HepG2 (cell line): ENCODE data around the gene NAPSA. TPM values are rescaled to one million over a fixed set of nuclear protein-coding genes. Genes with fewer than 3 reads are reported as not detected.

Source experiments
- AHR ChIP-seq: IDR thresholded peaks from 2 replicates; pipeline ENCODE4 v1.6.1; 2018; ENCODE audit warnings: missing genetic modification reagents, missing compliant biosample characterization
- ARID3A ChIP-seq: IDR thresholded peaks from 2 replicates; pipeline ENCODE4 v1.6.1; 2012; ENCODE audit warnings: low read depth, low read length, improper control_type of control experiment
- ERF ChIP-seq: IDR thresholded peaks from 2 replicates; pipeline ENCODE4 v1.6.1; 2018; ENCODE audit warnings: missing biosample characterization, missing genetic modification reagents
- GABPB1 ChIP-seq: IDR thresholded peaks from 2 replicates; pipeline ENCODE4 v1.6.1; 2016; ENCODE audit warnings: mild to moderate bottlenecking, missing genetic modification reagents, moderate library complexity, missing compliant biosample characterization
- HNF1B ChIP-seq: sonication (generic); formaldehyde crosslinking; IDR thresholded peaks from 2 replicates; pipeline ENCODE4 v1.5.1; 2020; ENCODE audit warnings: mild to moderate bottlenecking, moderate library complexity, missing genetic modification reagents
- KLF6 ChIP-seq: IDR thresholded peaks from 2 replicates; pipeline ENCODE4 v1.8.0; 2016; ENCODE audit warnings: missing biosample characterization, missing genetic modification reagents
- PAWR ChIP-seq: sonication (generic); formaldehyde crosslinking; IDR thresholded peaks from 2 replicates; pipeline ENCODE4 v1.4.0; 2020; ENCODE audit warnings: missing genetic modification reagents, mild to moderate bottlenecking, borderline replicate concordance
- POLR2AphosphoS5 ChIP-seq: IDR thresholded peaks from 2 replicates; pipeline ENCODE4 v1.6.1; 2012; ENCODE audit warnings: low read depth, low read length
- SAP130 ChIP-seq: IDR thresholded peaks from 2 replicates; pipeline ENCODE4 v1.6.1; 2016; ENCODE audit warnings: low read depth
- SOX13 ChIP-seq, 3 experiments: fragments of 450-650 bp in 1 of 3; sonication (generic) in 1 of 3; formaldehyde crosslinking in 1 of 3; IDR thresholded peaks in 2 of 3; conservative IDR thresholded peaks in 1 of 3; 2 replicates each; pipeline versions ENCODE4 v1.5.0 to v1.6.1; 2016 to 2020; ENCODE audit warnings: antibody characterized with exemption in 1 of 3, mild to moderate bottlenecking in 1 of 3, missing compliant biosample characterization in 1 of 3, missing genetic modification reagents in 1 of 3, moderate library complexity in 1 of 3
- TARDBP ChIP-seq: sonication (generic); formaldehyde crosslinking; IDR thresholded peaks from 2 replicates; pipeline ENCODE4 v1.8.0; 2022; ENCODE audit warnings: mild to moderate bottlenecking, missing genetic modification reagents
- TBX2 ChIP-seq: sonication (generic); formaldehyde crosslinking; IDR thresholded peaks from 2 replicates; pipeline ENCODE4 v1.5.0; 2020; ENCODE audit warnings: missing genetic modification reagents, mild to moderate bottlenecking, borderline replicate concordance
- ZNF18 ChIP-seq: sonication (generic); formaldehyde crosslinking; IDR thresholded peaks from 2 replicates; pipeline ENCODE4 v1.8.0; 2022; ENCODE audit warnings: mild to moderate bottlenecking, missing genetic modification reagents; ENCODE audit not compliant: insufficient replicate concordance
- ZNF180 ChIP-seq: sonication (generic); formaldehyde crosslinking; IDR thresholded peaks from 2 replicates; pipeline ENCODE4 v1.4.0; 2020; ENCODE audit warnings: low read depth, missing genetic modification reagents, borderline replicate concordance
- ZNF331 ChIP-seq: sonication (generic); formaldehyde crosslinking; IDR thresholded peaks from 2 replicates; pipeline ENCODE4 v1.4.0; 2020; ENCODE audit warnings: missing genetic modification reagents
- ZNF713 ChIP-seq: sonication (generic); formaldehyde crosslinking; IDR thresholded peaks from 2 replicates; pipeline ENCODE4 v1.4.0; 2020; ENCODE audit warnings: mild to moderate bottlenecking, missing genetic modification reagents
- ZNF83 ChIP-seq: sonication (generic); formaldehyde crosslinking; IDR thresholded peaks from 2 replicates; pipeline ENCODE4 v1.4.0; 2020; ENCODE audit warnings: missing genetic modification reagents, mild to moderate bottlenecking, borderline replicate concordance
- ZSCAN29 ChIP-seq: sonication (generic); formaldehyde crosslinking; conservative IDR thresholded peaks from 2 replicates; pipeline ENCODE4 v1.4.0; 2020; ENCODE audit warnings: mild to moderate bottlenecking, missing genetic modification reagents
- ZZZ3 ChIP-seq: sonication (generic); formaldehyde crosslinking; IDR thresholded peaks from 2 replicates; pipeline ENCODE4 v1.4.0; 2020; ENCODE audit warnings: missing genetic modification reagents, mild to moderate bottlenecking, borderline replicate concordance
- polyA plus RNA-seq, 8 experiments: library from polyadenylated mRNA; depleted of rRNA in 3 of 8; stranded (reverse) in 7 of 8; unstranded in 1 of 8; fragments of >200 nt; fragmentation: Illumina TruSeq in 4 of 8; extraction: Trizol in 4 of 8; gene quantifications; 2 replicates each; pipeline versions ENCODE4 v1.2.1 to v1.2.3, GENCODE V29; 2011 to 2016; ENCODE audit warnings: low read depth in 4 of 8, missing spikeins in 1 of 8, mixed read lengths in 1 of 8; ENCODE audit not compliant: insufficient read depth in 1 of 8
- total RNA-seq, 5 experiments: library from RNA; depleted of rRNA; stranded (reverse); fragments of >200 nt; fragmentation: Illumina TruSeq; extraction: Trizol; gene quantifications; 2 replicates each; pipeline ENCODE4 v1.2.3, GENCODE V29; 2016; ENCODE audit warnings: low read depth in 1 of 5
- TF ChIP-seq, protein P1 (sequence below): sonication (generic); formaldehyde crosslinking; IDR thresholded peaks from 2 replicates; pipeline ENCODE4 v1.5.1; 2020; ENCODE audit warnings: mild to moderate bottlenecking, missing genetic modification reagents, moderate library complexity
- TF ChIP-seq, protein P2 (sequence below): IDR thresholded peaks from 2 replicates; pipeline ENCODE4 v1.6.1; 2016; ENCODE audit warnings: missing genetic modification reagents, missing compliant biosample characterization

Gene NAPSA
- total and polyA plus RNA-seq, 2 of the 13 experiments (the other 11 are each of a cell fraction or from before 2014, with no cell fraction given): not detected

DNA sequence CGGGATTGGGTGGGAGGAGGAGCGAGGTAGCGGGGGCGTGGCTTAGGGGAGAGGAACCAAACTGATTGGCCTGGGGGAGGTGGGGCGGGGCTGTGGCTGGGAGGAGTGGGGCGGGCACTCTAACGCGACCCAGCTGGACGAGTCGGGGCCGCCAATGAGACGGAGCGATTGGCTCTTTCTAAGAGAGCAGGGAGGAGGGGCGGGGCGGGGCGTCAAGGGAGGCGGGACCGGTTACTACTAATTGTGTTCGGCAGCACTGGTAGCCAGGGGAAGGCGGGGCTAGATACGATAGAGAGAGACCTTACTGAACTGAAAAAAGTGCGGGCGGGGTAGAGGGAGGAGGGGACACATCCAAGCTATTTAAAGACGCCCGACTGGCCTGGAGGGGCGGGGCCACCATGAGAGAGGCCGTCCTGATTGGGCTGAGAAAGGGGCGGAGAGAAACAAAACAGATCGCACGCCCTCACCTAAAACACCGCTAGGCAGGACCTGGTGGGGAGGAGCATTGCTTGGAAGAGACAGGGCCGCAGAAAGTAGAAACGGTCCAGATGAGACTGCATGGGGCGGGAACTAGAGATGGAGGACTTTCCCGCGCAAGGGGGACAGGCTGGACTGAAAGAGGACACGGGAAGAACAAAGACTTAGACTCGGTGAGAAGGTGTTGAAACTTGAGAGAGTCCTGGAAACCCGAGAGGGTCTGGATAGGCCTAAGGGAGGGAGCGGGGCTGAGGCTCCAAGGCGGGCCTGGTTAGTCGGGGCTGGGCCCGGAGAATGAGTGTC lies 36.1 kb downstream of the NAPSA start, which contains the start of gene KCNC3 (continued):
- TF ChIP-seq ARID3A (peak; percentile 43; the same call in 1 of the 2 replicates), ZNF83 (CRISPR knock-in tag) (0 out of 2 replicates have a peak, but pooled peaks have one; percentile 30), ZNF180 (CRISPR knock-in tag) (no peak), HNF1B (CRISPR knock-in tag) (peak; percentile 42; the same call in 1 of the 2 replicates), POLR2AphosphoS5 (peak; percentile 82), TBX2 (CRISPR knock-in tag) (peak; percentile 51; the same call in 1 of the 2 replicates), ERF (peak; percentile 42; the same call in 1 of the 2 replicates), PAWR (no peak), TARDBP (CRISPR knock-in tag) (0 out of 2 replicates have a peak, but pooled peaks have one; percentile 57), KLF6 (CRISPR knock-in tag) (0 out of 2 replicates have a peak, but pooled peaks have one; percentile 15), ZNF331 (CRISPR knock-in tag) (peak; percentile 31; the same call in 1 of the 2 replicates), GABPB1 (peak; percentile 18; the same call in 1 of the 2 replicates), ZNF18 (CRISPR knock-in tag) (peak; percentile 1), ZNF713 (CRISPR knock-in tag) (peak; percentile 54; the same call in 1 of the 2 replicates), ZZZ3 (CRISPR knock-in tag) (no peak), AHR (CRISPR knock-in tag) (no peak), ZSCAN29 (CRISPR knock-in tag) (no peak), SOX13 (IDR thresholded peaks at IDR 0.05) (no peak), SOX13 (CRISPR knock-in tag; conservative IDR thresholded peaks at IDR 0.05 in 1 of 2, IDR thresholded peaks at IDR 0.05 in 1 of 2) (0 out of 4 replicates have a peak, but pooled peaks of 1 of the 2 experiments have one; percentile 5), SAP130 (CRISPR knock-in tag) (peak; percentile 89)
- TF ChIP-seq, protein P1, sequence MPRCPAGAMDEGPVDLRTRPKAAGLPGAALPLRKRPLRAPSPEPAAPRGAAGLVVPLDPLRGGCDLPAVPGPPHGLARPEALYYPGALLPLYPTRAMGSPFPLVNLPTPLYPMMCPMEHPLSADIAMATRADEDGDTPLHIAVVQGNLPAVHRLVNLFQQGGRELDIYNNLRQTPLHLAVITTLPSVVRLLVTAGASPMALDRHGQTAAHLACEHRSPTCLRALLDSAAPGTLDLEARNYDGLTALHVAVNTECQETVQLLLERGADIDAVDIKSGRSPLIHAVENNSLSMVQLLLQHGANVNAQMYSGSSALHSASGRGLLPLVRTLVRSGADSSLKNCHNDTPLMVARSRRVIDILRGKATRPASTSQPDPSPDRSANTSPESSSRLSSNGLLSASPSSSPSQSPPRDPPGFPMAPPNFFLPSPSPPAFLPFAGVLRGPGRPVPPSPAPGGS: 0 out of 2 replicates have a peak, but pooled peaks have one; percentile 63
- TF ChIP-seq, protein P2, sequence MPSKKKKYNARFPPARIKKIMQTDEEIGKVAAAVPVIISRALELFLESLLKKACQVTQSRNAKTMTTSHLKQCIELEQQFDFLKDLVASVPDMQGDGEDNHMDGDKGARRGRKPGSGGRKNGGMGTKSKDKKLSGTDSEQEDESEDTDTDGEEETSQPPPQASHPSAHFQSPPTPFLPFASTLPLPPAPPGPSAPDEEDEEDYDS: peak; percentile 99
